ENCODE data around the gene DNAJC16. TPM values are rescaled to one million over a fixed set of nuclear protein-coding genes. Genes with fewer than 3 reads are reported as not detected.

The DNAJC16 gene
- total RNA-seq, 1 donor from 2014 or later: 19.8 TPM

DNA sequence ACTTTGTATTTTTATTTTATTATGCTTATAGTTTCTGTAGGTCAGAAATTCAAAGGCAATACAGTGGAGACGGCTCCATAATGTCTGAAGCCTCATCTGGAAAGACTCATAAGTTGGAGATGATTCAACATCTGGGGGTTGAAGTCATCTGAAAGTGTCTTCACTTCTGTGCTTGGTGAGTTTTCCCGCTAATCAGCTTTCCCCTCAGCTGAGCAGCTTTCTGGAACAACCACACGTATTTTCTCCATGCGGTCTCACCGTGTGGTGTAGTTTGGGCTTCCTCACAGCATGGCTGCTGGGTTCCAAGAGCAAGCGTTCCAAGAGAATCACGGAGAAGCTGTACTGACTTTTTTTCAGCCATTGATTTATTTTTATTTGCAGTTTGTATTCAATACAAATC, 83.0 kb downstream of the DNAJC16 start:
- ATAC-seq: no peak
- DNase-seq (ENCODE audit: low spot score): no peak
- intact Hi-C loops (cut with DNase I): loop anchor here (10.0 kb wide), 1 partner anchor 905 kb away; the partner anchor contains the start of gene RNU1-1

DNA sequence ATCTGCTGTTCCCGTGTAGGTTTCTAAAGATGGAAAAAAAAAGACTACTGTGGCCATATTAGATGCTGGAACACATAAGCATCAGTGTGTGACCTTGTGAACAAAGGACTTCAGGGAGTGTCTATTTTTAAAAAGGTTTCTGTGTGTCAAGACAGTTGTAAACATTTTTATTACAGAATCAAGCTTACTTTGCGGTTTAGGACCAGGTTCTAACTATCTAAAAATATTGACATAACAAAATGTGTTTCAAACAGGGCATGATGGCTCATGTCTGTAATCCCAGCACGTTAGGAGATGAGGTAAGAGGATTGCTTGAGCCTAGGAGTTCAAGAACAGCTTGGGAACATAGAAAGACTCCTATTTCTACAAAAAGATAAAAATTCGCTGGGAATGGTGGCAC, 83.5 kb downstream of the DNAJC16 start:
- ATAC-seq (no peak), DNase-seq (ENCODE audit: low spot score) (no peak)
- intact Hi-C loops (cut with DNase I): loop anchor here (10.0 kb wide), 1 partner anchor 905 kb away; the partner anchor contains the start of gene RNU1-1

GRCh38 chr1:15616373-15617172, 89.9 kb downstream of the DNAJC16 start:
- ATAC-seq: peak; percentile 32

GRCh38 chr1:15617173-15618076, 90.8 kb downstream of the DNAJC16 start, which contains the start of gene DDI2:
Gene DDI2, plus strand, starts transcription at chr1:15617458. Its CDS starts 213 bp downstream, at chr1:15617671.
- intact Hi-C loops (cut with DNase I): loop anchor here (5.0 to 10.0 kb wide), 2 partner anchors 70 to 897 kb away; partner anchors contain the start of gene RNU1-1
- DNase-seq (ENCODE audit: low spot score) (peak; percentile 98), ATAC-seq (peak; percentile 96)

More at GRCh38 chr1:15616373-15617172, 89.9 kb downstream of the DNAJC16 start:
- intact Hi-C loops (cut with DNase I): loop anchor here (5.0 to 10.0 kb wide), 2 partner anchors 71 to 898 kb away; partner anchors contain the start of gene RNU1-1
- no peak for DNase-seq (ENCODE audit: low spot score)

DNA sequence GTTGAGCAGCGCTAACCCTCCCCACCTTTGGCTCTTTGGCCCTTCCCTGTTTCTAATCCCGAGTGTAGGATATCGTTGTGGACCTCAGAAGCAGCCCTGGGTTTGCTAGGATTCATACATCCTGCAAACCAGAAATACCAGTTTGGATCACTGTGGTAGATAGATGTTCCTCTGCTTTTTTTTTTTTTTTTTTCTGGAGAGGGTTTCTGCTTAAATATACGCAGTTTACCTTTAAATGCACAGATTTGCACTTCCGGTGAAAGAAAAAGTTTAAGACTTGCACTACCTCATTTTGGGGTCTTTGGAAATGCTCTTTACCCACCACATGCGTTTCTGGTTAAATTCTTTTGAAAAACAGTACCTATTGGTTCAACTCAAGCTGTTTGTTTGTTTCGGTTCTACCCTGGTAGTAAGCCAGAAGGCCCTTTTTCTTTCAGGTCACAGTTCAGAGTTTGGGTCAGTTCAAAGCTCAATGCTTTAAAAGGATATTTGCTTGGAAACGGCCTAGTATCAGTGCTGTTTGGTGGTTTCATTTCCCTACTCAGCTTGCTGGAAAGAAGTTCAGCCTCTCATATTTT, 91.5 kb downstream of the DNAJC16 start:
- peak; percentile 6 for ATAC-seq
- DNase-seq (ENCODE audit: low spot score): no peak
- intact Hi-C loops (cut with DNase I): loop anchor here (5.0 to 10.0 kb wide), 2 partner anchors 69 to 897 kb away; partner anchors contain the start of gene RNU1-1

- intact Hi-C loops (cut with DNase I): loop anchor here (5.0 to 10.0 kb wide), 2 partner anchors 68 to 896 kb away; partner anchors contain the start of gene RNU1-1
- DNase-seq (ENCODE audit: low spot score) (no peak), ATAC-seq (peak; percentile 16)
These were observed 92.2 kb downstream of the DNAJC16 start for GRCh38 chr1:15618655-15619525.

DNA sequence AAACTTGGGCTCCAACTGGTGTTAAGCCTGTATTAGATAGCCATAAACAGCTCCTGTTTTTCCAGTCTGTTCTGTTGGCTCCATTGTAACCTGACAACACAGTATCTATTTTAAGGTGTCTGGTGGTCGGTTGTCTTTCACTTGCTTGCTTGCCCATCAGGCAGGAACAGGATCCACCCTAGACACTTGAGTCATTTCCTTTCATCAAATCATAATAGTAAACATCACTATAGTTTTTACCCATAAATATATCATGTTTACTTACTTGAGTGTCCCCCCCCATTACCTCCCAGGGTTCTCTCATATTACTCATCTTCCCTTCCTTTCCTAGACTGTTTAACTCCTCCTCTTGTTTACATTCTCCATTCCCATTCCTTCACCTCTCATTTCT, 93.5 kb downstream of the DNAJC16 start:
- intact Hi-C loops (cut with DNase I): no loop called here
- ATAC-seq (no peak), DNase-seq (ENCODE audit: low spot score) (no peak)

DNA sequence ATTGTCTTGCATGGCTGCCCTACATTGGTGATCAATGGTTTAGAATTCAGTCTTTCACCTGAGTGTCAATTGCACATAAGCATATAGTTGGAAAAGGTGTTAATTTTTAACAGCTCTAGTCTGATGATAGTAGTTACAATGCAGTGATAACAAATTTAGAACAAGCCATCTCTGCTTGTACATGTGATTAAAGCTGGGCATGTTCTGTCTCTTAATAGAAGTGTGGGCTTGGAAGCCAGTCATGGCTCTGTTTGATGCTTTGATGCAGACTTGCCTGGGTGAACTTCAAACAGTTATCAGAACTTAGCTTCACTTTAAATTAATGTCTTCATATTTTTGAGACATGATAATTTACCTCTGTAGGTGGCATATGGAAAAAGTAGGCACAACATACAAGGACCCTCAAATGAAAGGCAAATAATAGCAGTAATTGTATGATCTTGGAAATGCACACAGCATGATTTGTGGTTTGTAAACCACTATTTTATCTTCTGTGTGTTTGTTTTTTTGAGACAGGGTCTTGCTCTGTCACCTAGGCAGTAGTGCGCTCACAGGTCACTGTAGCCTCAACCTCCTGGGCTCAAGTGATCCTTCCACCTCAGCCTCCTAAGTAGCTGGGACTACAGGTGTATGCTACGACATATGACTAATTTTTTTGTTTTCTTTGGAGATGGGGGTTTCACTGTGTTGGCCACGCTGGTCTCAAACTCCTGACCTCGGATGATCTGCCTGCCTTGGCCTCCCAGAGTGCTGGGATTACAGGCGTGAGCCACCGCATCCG, 94.4 kb downstream of the DNAJC16 start:
- intact Hi-C loops (cut with DNase I): no loop called here
- DNase-seq (ENCODE audit: low spot score) (no peak), ATAC-seq (no peak)

- intact Hi-C loops (cut with DNase I): no loop called here
- DNase-seq (ENCODE audit: low spot score) (no peak), ATAC-seq (no peak)
These were observed 95.3 kb downstream of the DNAJC16 start for GRCh38 chr1:15621975-15622374.

GRCh38 chr1:15622712-15623373, 96.2 kb downstream of the DNAJC16 start:
- ATAC-seq (no peak), DNase-seq (ENCODE audit: low spot score) (no peak)
- intact Hi-C loops (cut with DNase I): no loop called here

- no peak for ATAC-seq
- intact Hi-C loops (cut with DNase I): no loop called here
- no peak for DNase-seq (ENCODE audit: low spot score)
These were observed 96.8 kb downstream of the DNAJC16 start for GRCh38 chr1:15623435-15623834.

DNA sequence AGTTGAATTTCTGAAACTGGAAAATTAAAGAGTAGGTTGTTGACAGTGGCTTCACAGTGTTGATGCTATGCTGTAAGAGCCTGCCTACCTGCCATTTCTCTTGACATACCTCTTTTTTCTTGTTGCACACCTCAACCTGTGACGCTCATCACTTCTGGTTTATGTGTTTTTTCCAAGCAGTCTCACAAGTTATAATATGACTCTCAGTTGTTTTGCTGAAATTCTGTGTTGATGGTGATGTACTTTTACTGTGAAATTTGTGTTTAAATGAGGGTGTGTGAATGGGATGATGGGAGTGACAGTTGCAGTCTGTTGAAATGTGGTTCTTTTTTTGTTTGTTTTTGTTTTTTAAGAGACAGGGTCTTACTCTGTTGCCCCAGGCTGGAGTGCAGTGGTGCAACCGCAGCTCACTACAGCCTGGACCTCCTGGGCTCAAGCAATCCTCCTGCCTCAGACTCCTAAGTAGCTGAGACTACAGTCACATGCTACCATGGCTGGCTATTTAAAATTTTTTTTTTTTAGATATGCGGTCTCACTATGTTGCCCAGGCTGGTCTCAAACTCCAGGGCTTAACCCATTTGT, 97.6 kb downstream of the DNAJC16 start:
- ATAC-seq: no peak
- intact Hi-C loops (cut with DNase I): no loop called here
- no peak for DNase-seq (ENCODE audit: low spot score)

DNA sequence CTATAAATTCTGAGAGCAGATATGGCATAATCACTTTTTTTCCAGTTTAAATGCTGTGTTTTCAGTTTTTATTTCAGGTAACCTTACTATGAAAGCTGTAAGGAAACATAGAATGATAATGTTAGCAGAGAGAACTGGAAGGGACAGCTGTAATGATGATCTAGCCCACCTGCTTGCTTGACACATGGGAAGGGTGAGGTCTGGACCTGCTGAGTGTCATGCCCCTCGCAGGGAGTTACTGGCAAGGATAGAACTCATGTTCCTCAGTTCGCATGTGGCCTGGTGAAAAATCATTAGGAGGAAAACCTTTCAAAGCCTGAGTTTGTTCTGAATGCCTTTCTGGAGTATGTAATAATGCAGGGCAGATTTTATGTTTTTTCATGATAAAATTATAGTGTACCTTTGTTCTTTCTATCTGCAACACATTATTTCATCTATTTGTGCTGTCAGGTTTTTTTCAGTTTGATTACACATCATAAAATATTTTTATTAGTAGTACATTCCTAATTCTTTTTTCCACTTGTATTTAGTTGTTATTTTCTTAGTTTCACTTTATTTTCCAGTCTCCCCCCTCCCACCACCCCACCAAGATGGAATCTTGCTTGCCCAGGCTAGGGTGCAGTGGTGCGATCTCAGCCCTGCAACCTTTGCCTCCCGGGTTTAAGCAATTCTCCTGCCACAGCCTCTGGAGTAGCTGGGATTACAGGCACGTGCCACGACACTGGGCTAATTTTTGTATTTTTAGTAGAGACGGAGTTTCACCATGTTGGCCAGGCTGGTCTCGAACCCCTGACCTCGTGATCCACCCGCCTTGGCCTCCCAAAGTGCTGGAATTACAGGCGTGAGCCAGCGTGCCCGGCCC, 98.6 kb downstream of the DNAJC16 start:
- DNase-seq (ENCODE audit: low spot score) (no peak), ATAC-seq (no peak)
- intact Hi-C loops (cut with DNase I): no loop called here
